HL-60/S4 treated with retinoic acid at 250 ng/mL for 4 days and 3 days (cell line): Measurements from ENCODE around the gene GNAI3.

Experiments used
- in situ Hi-C: fragments of 300-500 bp; cut with MboI; formaldehyde crosslinking; loops from 2 replicates; pipeline ENCODE4 v1.7.0; 2022; ENCODE audit warnings: low sequenced_read_pairs

The GNAI3 gene

DNA sequence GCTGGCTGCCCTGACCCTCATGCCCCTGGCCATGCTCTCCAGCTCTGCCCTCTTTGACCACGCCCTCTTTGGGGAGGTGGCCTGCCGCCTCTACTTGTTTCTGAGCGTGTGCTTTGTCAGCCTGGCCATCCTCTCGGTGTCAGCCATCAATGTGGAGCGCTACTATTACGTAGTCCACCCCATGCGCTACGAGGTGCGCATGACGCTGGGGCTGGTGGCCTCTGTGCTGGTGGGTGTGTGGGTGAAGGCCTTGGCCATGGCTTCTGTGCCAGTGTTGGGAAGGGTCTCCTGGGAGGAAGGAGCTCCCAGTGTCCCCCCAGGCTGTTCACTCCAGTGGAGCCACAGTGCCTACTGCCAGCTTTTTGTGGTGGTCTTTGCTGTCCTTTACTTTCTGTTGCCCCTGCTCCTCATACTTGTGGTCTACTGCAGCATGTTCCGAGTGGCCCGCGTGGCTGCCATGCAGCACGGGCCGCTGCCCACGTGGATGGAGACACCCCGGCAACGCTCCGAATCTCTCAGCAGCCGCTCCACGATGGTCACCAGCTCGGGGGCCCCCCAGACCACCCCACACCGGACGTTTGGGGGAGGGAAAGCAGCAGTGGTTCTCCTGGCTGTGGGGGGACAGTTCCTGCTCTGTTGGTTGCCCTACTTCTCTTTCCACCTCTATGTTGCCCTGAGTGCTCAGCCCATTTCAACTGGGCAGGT, 5.0 kb upstream of the GNAI3 start:
- in situ Hi-C loops, result loop anchor here (5.0 to 10.0 kb wide), 3 partner anchors 81 to 441 kb away; partner anchors contain the start of gene AHCYL1

DNA sequence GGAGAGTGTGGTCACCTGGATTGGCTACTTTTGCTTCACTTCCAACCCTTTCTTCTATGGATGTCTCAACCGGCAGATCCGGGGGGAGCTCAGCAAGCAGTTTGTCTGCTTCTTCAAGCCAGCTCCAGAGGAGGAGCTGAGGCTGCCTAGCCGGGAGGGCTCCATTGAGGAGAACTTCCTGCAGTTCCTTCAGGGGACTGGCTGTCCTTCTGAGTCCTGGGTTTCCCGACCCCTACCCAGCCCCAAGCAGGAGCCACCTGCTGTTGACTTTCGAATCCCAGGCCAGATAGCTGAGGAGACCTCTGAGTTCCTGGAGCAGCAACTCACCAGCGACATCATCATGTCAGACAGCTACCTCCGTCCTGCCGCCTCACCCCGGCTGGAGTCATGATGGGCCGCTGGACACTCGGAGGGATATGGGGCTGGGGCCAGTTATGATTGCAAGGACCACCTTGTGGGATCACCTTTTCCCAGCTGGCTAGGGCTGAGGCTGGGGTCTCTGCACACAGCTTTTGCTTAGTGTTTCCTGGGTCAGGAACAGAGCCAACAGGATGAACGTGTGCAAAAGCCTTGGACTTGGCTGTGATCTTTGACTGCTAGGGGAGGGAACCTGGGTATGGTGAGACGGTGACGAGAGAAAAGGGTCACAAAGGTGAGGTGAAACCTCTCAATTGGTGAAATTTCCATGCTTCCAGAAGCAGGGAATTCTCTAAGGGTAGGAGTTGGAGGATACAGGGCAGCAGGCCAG, 4.3 kb upstream of the GNAI3 start:
- in situ Hi-C loops, result loop anchor here (5.0 to 10.0 kb wide), 3 partner anchors 81 to 441 kb away; partner anchors contain the start of gene AHCYL1

DNA sequence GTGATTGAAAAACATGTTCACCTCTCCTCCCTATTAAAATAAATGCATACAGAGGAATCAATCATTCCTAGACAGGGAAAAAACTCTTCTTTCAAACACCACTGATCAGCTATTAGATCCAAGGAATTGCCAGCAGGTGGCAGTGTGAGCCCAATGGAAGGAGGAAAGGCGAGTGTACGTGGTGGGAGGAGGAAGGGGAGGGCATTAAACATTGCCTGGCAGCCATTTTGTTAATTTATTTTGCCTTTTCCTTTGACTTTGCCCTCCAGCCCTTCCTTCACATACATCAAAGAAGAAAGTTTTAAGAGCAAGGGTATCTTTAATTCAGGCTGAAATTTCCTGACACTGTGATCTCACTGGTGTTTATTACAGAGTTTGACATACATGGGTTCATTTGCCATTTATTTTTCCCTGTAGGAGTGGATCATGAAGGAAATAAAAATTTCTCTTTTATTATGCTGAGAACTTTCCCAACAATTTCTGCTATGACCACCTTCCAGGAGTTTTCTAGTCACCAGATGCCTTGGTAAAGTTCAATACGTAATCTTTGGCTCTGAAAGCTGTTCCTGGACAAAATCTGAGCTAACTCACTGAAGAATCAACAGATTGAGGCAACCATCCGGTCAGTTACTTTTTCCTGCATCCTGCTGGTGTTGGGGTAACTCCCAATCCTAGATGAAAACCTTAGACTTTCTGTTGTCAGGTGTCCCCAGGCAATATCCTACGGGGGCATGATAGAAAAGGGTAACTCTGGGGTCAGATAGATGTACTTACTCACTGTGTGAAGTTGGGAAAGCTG, 1.9 kb upstream of the GNAI3 start:
- in situ Hi-C loops, result loop anchor here (5.0 to 10.0 kb wide), 3 partner anchors 78 to 438 kb away; partner anchors contain the start of gene AHCYL1

DNA sequence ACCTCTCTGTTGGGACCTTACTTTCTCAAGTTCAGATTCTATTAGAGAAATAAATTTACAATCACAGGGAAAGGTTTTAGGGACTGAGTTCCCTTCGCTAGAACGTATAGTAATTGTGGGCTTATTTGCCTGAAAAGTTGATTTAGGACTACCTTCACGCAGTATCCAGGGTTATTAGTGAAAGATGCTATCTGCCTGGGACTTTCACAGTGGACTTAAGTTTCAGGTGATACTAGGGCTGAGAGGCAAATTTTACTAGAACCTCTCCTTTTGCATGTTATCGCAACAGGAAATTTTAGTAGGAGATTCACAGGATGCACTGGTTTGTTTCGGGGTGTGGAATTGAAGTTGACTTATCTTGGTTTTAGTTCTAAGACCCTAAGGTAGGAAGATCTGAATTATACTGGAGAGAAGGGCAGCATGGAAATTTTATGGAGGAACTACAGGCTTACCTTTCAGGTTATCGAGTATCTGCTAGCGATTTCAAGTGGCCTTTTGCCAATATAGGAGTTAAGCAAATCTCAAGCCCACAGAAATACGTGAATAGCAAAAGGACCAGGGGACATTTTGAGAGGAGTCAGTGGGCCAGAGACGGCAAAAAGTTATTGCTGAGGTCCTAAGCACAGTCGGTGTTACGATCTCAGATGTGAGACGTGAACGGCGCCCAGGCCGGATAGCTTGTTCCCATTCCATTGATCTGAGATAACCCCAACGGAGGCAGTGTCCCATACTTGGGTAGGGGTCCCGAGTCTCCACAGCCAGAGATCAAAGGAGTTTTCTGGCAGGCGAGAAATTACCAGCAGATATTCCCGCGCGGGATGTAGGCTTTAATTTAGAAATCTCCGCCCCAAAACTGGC, 723 bp upstream of the GNAI3 start:
- in situ Hi-C loops, result loop anchor here (5.0 to 10.0 kb wide), 3 partner anchors 77 to 437 kb away; partner anchors contain the start of gene AHCYL1

DNA sequence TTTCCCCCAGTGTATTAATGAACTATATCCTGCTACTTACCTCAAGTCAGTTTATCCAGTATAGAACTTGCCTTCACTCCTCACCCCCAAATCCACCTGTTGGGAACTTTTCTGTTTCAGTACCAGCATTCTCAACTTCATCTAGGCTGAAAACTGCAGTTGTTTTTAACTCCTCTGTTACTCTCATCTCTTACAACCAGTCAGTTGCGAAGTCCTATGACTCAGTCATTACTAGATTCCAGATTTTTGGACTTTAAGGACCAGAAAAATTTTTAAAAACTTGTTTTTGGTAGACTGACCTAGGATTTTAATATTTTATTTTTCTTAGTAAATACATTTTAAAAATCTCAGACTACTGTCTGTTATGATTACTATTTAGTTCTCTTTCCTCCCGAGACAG, 8.1 kb downstream of the GNAI3 start:
- in situ Hi-C loops, result no loop called here

DNA sequence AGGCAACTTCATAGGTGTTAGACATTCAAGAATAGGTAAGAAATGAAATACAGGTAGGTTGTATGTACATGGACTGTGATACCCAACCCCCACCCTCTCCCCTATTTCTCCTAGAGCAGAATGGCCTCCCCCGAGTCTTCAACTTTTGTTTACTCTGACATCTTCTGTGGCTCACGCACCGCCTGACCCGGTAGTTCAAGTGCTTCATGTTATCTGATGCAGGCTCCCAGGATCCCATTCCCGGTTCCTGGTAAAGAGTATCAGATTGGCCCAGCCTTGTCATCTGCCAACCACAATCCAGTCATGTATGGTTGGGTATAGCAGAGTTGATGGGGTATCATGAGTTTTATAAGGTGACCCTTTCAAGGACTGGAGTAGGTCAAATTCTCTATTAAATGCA, 9.1 kb downstream of the GNAI3 start:
- in situ Hi-C loops, result no loop called here

DNA sequence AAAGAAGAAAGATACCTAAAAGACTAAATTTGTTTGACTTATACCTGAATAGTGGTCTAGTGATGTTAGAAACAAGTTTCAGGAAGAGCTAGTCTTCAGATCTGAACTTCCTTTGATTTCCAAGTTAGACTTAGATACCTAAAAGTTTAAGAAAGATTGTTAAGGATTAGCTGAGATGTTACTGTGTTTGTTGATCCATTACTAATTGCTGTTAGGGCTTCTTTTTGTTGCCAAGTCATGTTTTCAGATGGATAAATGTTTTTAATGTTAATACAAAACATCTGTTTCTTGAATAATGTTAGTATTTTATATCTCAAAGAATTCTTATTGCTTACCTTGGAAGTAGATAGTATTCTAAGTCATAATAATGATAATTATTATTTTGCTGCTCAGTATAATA, 11.6 kb downstream of the GNAI3 start:
- in situ Hi-C loops, result no loop called here

DNA sequence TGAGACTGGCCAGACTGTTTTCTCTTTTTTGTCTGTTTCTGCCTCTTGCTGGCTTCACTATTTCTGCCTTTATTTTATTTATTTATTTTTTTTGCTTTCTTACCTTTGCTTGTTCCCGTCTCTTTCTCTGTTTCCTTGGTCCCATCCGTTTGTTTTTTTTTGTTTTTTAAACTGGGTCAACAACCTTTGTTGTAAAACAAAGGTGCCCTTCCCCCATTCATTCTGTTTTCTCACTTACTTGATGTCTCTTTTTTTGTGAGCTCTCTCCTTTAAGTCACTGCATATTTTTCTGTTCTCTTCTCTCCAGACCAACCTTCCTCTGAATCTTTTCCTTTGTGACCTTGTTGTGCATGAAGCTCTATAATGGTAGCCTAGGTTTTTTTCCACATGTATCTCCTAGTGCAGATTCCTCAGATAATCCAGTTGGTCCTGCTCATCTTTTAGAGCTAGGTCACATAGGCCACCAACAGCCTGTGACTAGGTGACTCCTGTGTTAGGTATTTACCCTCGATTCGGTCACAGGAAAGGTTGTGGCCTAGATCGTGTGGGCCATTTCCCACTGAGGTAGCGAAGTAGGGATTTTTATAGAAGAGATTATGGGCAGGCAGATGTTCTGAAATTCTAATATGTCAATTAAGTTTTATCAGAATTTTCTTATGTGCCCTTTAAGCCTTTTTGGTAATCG, 15.9 kb downstream of the GNAI3 start:
- in situ Hi-C loops, result no loop called here

DNA sequence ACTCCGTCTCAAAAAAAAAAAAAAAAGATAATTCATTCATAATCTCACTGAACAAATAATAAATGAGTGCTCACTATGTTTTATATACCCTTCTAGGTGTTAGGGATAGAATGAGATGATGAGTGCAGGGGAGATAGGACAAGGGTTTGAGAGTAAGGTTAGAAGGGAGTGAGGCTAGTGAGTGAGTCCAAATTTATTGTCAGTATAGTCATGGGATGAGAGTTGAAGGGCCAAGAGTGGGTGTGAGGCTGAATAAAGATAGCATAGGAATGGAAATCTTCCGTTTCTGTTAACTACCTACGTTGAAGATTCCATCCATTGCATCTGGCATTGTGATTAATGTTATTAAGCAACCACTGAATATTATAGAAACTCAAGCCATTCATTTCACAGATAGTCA, 16.8 kb downstream of the GNAI3 start:
- in situ Hi-C loops, result no loop called here

DNA sequence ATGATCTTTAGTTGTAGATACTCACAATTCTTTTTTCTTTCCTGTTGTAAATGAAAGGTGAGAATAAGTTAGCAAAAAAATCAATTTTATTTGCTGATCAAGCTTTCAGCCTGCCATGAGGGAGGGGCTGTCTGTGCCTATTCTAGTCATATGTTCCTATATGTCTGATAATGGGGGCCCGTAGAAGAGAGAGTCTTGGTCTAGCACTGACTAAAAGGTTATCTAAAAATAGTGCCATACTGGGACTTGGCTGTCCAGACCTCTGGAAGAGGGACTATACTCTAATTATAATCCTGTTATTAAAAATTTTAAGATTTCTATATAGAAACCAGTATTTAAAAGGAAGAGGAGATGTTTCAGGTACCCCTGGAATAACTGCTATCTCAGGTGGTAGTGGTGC, 18.6 kb downstream of the GNAI3 start:
- in situ Hi-C loops, result no loop called here

DNA sequence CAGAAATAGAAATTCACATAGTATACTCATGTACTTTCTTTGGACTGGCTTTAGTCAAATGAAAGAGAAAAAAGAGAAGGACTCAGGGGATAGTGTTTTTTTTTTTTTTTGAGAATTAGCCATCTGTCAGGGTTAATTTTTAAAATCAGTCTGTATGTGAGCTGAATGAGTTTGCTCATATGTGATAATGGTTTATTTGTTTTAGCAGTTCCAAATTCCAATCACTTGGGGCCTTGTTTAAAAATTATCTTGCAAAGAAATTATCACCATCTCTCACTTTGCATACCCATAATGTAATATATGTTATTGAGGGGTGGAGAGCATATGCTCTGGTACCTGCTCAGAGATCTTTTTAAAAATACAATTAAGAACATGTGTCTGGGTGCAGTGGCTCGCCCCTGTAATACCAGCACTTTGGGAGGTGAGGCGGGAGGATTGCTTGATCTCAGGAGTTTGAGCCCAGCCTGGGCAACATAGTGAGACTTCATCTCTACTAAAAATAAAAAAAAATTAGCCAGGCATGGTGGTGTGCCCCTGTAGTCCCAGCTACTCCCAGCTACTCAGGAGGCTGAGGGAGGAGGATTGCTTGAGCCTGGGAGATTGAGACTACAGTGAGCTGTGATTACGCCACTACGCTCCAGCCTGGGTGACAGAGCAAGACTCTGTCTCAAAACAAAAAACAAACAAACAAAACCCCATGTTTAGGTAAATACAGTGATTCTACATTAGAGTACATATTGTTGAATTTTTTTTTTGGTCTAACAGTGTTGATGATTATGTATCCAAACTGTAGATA, 19.7 kb downstream of the GNAI3 start:
- in situ Hi-C loops, result no loop called here

DNA sequence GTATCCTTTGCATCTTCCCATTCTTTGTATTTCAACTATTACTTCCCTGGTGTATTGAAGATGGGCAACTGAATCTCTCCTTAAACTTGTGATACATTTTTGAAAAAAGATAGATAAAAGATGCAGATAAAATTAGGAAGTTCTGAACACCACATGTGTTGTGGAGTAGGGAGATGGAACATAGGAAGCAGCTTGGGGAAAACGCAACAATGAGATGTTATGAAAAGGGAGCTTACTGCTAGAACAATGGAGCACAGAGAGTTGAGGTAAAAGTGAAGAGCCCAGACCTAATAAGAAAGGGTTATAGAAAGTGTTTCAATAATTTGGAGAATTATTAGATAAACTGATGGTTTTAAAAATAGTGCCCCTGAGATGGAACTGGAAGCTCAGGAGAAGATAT, 20.9 kb downstream of the GNAI3 start:
- in situ Hi-C loops, result no loop called here

DNA sequence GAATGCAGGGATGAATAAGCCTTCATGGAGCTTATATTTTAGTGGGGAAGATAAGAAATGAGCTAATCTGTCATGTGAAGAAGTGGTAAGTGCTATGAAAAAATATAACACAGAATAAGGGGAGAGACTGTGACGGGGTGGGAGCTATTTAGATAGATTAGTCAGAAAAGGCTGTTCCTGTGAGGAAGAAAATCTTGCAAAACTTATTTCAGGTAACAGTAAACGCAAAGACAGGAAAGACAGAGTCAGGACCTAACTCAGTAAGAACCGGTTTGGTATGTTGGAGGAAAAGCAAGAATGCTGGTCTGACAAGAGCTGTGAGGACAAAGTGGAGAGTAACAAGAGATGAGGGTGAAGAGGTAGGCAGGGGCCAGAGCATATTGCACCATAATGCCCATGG, 22.0 kb downstream of the GNAI3 start:
- in situ Hi-C loops, result no loop called here

DNA sequence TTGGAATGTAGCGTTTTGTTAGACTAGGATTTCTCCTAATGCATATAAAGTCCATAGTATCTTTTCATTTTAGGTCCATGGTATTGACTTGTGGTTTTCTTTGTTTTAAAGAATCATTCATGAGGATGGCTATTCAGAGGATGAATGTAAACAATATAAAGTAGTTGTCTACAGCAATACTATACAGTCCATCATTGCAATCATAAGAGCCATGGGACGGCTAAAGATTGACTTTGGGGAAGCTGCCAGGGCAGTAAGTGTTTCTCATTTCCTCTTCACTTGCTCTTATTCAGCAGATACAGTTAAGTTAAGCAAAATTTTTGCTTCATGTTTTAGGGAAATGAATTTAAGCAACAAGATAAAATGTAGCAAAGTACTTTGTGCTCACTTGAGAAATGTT, 25.4 kb downstream of the GNAI3 start:
- in situ Hi-C loops, result no loop called here

DNA sequence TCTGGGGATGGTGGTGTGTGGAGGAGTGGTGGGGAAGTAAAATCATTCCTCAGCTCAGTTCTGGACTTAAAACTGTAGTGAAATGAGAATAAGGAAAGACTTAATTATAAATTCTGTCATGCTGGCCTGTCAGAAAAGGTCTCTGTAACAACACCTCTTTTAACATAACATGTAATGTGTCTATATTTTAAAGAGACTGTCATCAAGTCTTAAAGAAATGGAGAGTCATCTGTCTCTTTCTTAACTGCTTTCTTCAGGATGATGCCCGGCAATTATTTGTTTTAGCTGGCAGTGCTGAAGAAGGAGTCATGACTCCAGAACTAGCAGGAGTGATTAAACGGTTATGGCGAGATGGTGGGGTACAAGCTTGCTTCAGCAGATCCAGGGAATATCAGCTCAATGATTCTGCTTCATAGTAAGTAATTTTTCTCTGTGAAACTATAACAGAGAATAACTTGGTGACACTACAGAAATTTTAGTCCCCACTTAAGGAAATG, 30.6 kb downstream of the GNAI3 start:
- in situ Hi-C loops, result no loop called here

DNA sequence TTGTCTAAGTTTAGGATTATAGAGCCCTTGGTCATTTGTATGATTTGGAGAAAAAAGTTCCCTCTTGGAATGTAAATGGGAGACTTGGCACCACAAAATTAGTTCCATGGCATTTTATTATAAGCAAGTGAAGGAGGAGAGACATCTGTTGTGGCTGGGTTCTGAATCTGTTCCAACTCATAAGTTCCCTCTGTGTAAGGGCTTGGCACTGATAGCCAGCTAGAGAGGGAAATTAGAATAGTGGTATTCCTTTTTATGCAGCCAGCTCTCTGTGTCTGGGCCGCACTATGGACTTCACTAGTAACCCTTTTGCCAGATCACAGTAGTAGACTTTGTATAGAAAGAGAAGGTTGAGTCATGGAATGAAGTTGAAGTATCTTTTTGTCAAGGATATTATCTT, 31.1 kb downstream of the GNAI3 start:
- in situ Hi-C loops, result no loop called here

DNA sequence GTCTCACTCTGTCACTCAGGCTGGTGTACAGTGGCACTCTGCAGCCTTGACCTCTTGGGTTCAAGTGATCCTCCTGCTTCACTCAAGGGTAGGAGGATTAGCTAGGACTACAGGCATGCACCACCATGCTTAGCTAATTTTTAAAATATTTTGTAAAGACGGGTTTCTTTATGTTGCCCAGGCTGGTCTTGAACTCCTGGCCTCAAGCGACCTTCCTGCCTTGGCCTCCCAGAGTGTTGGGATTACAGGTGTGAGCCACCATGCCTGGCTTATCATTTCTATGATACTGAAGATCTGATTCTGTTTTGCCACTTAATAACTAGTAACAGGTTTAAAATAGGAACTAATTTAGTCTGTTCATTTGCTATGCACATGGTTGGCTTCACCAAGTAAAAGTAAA, 33.6 kb downstream of the GNAI3 start:
- in situ Hi-C loops, result no loop called here

DNA sequence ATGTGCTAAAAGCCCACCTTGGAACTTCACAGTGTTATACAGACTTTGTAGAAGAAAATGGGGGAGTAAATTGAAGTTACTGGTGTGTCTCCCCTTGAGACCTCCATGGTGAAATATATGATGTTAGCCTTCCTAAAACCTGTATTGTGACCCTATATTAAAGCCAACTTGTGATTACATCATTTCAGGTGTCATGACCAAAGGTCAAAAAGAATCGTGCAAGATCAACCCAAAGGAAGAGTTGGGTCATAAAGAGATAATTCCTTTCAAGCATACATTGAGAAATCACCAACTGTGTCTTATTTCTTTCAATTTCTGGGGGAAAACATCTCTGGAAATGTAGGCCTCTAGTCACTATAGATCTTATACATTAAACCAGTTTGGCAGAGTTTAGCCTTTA, 36.4 kb downstream of the GNAI3 start:
- in situ Hi-C loops, result no loop called here

DNA sequence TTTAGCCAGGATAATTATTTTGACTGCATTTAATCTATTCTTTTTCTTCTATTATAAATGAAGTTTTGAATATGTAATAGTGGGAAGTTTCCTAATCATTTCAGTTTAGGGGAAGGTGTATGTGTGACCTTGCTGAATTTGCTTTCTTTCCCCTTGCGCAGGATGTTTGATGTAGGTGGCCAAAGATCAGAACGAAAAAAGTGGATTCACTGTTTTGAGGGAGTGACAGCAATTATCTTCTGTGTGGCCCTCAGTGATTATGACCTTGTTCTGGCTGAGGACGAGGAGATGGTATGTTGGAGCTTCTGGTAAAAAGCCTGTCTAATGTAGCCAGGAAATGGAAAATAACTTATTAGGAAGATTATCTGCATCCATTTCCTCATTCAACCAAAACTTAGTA, 37.6 kb downstream of the GNAI3 start:
- in situ Hi-C loops, result no loop called here
